GM10266 (cell line): ENCODE results near the gene UBE2D3.
"Not testable (repeated sequence)": the region's sequence is repeated elsewhere in the genome, so short reads cannot be mapped to it uniquely, and the experiment has no call there.

ENCODE experiments used
- DNase-seq: peaks from one replicate; pipeline ENCODE4 v3.0.0; 2012; ENCODE audit errors: extremely low spot score
- CTCF ChIP-seq: IDR thresholded peaks from 2 replicates; pipeline ENCODE4 v1.5.1; 2012; ENCODE audit warnings: mild to moderate bottlenecking, low read depth; ENCODE audit not compliant: control insufficient read depth, insufficient read depth; ENCODE audit errors: missing control alignments

The UBE2D3 gene

GRCh38 chr4:102823464-102823863 is 3.9 kb downstream of the UBE2D3 start:
- DNase-seq = no peak
- no peak for TF ChIP-seq CTCF

GRCh38 chr4:102819588-102820365 is 7.6 kb downstream of the UBE2D3 start:
- no peak for TF ChIP-seq CTCF
- no peak for DNase-seq

GRCh38 chr4:102819100-102819499 is 8.3 kb downstream of the UBE2D3 start:
- DNase-seq = not testable (repeated sequence)

- TF ChIP-seq CTCF = no peak
- no peak for DNase-seq
Measured at GRCh38 chr4:102817613-102818268, 9.6 kb downstream of the UBE2D3 start.

- no peak for TF ChIP-seq CTCF
- DNase-seq = no peak
Measured at GRCh38 chr4:102817021-102817605, 10.2 kb downstream of the UBE2D3 start.

GRCh38 chr4:102815981-102816380 is 11.4 kb downstream of the UBE2D3 start:
- no peak for TF ChIP-seq CTCF
- no peak for DNase-seq

GRCh38 chr4:102809691-102810090 is 17.7 kb downstream of the UBE2D3 start:
- no peak for DNase-seq
- TF ChIP-seq CTCF = no peak
